ENCODE data around the gene MRPL55.

DNA sequence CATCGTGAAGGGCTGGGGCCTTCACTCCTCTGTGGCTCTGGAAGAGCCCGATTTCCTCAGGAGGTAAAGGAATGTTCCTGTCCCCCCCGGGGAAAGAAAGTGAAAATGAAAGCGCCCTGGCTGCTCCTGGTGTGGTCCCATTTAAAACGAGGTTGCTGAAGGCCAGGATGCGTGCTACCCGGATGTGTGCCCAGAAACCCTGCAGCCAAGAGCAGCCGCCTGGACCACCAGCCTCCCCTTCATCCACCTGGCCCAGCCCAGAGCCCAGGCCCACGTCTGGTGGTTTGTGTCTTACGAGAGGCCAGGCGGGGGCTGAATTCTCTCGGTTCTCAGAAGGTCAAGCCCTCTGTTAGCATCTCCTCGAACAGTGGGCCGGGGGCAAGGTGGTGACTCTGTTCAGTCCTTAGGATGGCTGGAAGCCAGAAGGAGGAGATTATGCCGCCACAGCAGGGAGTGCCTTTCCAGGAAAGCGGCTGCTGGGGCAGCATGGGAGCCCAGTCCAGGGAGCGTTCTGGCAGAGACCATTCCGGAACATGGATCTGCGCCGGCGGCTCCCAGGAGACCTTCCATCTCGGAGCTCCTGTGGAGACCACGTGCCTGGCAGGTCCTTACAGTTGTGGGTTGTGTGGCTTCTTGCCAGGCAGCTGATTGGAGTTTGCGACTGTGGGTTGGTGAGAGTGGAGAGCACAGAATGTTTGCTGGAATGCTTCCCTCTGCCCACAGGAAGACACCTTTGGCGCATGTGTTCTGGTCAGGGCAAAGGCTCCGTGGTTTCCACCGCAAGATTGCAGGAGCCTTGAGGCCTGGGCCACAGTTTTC is 32.3 kb upstream of the MRPL55 start:
- no peak for TF ChIP-seq POLR2AphosphoS5 (IDR thresholded peaks at IDR 0.05; ENCODE audit: low read depth)
- TF ChIP-seq, protein P1, sequence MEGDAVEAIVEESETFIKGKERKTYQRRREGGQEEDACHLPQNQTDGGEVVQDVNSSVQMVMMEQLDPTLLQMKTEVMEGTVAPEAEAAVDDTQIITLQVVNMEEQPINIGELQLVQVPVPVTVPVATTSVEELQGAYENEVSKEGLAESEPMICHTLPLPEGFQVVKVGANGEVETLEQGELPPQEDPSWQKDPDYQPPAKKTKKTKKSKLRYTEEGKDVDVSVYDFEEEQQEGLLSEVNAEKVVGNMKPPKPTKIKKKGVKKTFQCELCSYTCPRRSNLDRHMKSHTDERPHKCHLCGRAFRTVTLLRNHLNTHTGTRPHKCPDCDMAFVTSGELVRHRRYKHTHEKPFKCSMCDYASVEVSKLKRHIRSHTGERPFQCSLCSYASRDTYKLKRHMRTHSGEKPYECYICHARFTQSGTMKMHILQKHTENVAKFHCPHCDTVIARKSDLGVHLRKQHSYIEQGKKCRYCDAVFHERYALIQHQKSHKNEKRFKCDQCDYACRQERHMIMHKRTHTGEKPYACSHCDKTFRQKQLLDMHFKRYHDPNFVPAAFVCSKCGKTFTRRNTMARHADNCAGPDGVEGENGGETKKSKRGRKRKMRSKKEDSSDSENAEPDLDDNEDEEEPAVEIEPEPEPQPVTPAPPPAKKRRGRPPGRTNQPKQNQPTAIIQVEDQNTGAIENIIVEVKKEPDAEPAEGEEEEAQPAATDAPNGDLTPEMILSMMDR (IDR thresholded peaks at IDR 0.05; ENCODE audit: insufficient read depth, low read length) = no peak
- no peak for TF ChIP-seq GABPA (IDR thresholded peaks at IDR 0.05; ENCODE audit: low read depth)
- TF ChIP-seq SPI1 (IDR thresholded peaks at IDR 0.05; ENCODE audit: borderline replicate concordance, low read depth) = no peak
- TF ChIP-seq REST (IDR thresholded peaks at IDR 0.05; ENCODE audit: insufficient replicate concordance, low read depth) = no peak
